Measurements from ENCODE around the gene SMYD3.

Gene SMYD3

DNA sequence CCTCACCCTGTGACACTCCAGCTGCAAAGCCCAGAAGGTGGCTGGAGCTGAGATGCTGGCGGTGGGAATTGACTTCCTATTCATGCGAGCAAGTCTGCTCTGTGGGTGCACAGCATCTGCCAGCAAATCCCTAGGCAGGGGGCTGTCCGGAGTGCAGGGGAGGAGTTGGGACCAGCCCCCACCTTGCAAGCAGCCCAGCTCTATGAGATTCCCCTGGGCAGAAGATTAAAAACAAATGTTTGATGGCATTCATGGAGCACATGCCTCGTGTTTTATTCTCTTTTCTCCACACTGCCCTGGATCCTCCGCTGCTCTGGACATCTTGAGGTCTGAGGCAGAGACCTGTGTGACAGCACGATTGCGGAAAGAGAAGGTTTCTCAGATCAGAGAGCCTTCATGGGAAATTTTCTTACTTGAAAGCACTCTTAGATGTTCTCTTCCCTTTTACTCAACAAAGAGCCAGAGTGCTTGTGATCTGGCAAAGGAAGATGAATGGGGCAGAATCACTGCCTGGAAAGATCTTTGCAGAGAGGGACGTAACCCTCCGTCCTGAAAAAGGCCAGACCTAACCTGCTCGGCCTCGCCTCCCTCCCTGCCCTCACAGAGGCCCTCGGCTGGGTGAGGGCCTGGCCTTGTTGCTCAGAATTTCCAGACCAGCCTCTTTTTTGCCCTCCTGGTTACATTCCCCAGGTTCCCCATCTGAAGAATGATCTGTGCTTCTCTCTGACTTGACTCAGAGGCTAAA lies 755.2 kb downstream of the SMYD3 start:
- TF ChIP-seq, protein P1, sequence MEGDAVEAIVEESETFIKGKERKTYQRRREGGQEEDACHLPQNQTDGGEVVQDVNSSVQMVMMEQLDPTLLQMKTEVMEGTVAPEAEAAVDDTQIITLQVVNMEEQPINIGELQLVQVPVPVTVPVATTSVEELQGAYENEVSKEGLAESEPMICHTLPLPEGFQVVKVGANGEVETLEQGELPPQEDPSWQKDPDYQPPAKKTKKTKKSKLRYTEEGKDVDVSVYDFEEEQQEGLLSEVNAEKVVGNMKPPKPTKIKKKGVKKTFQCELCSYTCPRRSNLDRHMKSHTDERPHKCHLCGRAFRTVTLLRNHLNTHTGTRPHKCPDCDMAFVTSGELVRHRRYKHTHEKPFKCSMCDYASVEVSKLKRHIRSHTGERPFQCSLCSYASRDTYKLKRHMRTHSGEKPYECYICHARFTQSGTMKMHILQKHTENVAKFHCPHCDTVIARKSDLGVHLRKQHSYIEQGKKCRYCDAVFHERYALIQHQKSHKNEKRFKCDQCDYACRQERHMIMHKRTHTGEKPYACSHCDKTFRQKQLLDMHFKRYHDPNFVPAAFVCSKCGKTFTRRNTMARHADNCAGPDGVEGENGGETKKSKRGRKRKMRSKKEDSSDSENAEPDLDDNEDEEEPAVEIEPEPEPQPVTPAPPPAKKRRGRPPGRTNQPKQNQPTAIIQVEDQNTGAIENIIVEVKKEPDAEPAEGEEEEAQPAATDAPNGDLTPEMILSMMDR (IDR thresholded peaks at IDR 0.05; ENCODE audit: insufficient read depth, low read length, poor library complexity, severe bottlenecking) = no peak
- DNase-seq (ENCODE audit: extremely low read depth, insufficient read length) = no peak
- Histone ChIP-seq H3K4me3 (replicated peaks; ENCODE audit: low read depth, low read length) (no peak overlapping the region), H3K27me3 (replicated peaks; ENCODE audit: control insufficient read depth, insufficient read depth, low read length) (no peaks in the 10 kb centered on the region), H3K36me3 (ENCODE audit: control insufficient read depth, insufficient read depth, low read length) (no peaks in the 10 kb centered on the region)

DNA sequence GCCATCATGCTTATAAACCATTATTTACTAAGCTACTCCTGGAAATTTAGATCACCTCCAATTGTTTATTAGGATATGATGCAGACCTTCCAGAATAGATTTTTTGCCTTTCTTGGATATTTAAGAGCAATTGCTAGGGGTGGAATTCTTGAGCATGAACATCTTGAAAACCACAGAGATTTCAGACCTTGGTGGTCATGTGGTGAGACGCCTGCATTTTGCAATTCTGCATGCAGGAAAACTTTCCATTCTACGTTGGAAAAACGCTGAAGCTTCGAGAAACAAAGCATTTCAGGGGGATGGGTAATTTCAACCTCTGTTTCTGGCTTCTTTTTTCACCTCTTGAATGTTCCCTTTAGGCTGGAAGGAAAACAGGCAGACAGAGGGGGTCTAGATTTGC lies 756.0 kb downstream of the SMYD3 start:
- no peaks in the 10 kb centered on the region for H3K27me3 ChIP-seq (replicated peaks; ENCODE audit: control insufficient read depth, insufficient read depth, low read length)
- H3K4me3 ChIP-seq (replicated peaks; ENCODE audit: low read depth, low read length) = no peak overlapping the region
- TF ChIP-seq, protein P1 (IDR thresholded peaks at IDR 0.05; ENCODE audit: insufficient read depth, low read length, poor library complexity, severe bottlenecking) = no peak
- H3K36me3 ChIP-seq (ENCODE audit: control insufficient read depth, insufficient read depth, low read length) = no peaks in the 10 kb centered on the region
- no peak for DNase-seq (ENCODE audit: extremely low read depth, insufficient read length)

DNA sequence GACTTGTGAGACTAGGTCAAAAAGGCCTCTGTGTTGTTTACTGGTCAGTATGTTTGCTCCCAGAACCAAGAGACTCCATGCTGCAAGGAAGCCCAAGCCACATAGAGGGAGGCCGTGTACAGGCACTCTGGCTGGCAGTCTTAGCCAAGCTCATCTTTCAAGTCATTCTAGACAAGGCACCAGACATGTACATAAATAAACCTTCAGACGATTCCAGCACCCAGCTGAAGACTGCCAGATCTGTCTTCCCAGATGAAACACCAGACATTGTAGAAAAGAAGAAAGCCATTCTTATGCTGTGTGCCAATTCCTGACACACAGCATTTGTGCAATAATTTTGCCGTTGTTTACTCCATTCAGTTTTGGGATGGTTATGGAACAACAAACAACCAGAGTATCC lies 756.8 kb downstream of the SMYD3 start:
- Histone ChIP-seq H3K27me3 (replicated peaks; ENCODE audit: control insufficient read depth, insufficient read depth, low read length) (no peaks in the 10 kb centered on the region), H3K4me3 (replicated peaks; ENCODE audit: low read depth, low read length) (no peak overlapping the region), H3K36me3 (ENCODE audit: control insufficient read depth, insufficient read depth, low read length) (no peaks in the 10 kb centered on the region)
- TF ChIP-seq, protein P1 (IDR thresholded peaks at IDR 0.05; ENCODE audit: insufficient read depth, low read length, poor library complexity, severe bottlenecking) = no peak
- DNase-seq (ENCODE audit: extremely low read depth, insufficient read length) = no peak

DNA sequence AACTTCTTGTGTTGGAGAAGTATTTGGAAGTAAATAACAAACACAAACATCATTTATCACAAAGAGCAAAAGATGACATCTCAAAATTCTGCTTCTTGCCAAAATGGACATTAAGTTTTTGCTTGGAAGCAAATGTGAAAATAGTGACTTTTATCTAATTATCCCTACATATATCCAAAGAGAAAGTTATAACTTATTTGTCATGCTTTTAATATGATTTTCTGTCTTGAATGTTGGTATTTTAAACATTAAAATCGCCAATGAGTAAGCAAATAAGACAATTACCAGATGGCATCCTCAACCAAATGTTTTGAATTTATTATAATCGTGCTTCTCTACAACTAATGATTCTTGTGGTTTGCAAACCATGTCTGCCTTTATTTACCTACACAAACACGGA lies 758.0 kb downstream of the SMYD3 start:
- TF ChIP-seq, protein P1 (IDR thresholded peaks at IDR 0.05; ENCODE audit: insufficient read depth, low read length, poor library complexity, severe bottlenecking) = no peak
- no peak for DNase-seq (ENCODE audit: extremely low read depth, insufficient read length)
- no peaks in the 10 kb centered on the region for H3K36me3 ChIP-seq (ENCODE audit: control insufficient read depth, insufficient read depth, low read length)
- H3K4me3 ChIP-seq (replicated peaks; ENCODE audit: low read depth, low read length) = no peak overlapping the region
- no peaks in the 10 kb centered on the region for H3K27me3 ChIP-seq (replicated peaks; ENCODE audit: control insufficient read depth, insufficient read depth, low read length)

DNA sequence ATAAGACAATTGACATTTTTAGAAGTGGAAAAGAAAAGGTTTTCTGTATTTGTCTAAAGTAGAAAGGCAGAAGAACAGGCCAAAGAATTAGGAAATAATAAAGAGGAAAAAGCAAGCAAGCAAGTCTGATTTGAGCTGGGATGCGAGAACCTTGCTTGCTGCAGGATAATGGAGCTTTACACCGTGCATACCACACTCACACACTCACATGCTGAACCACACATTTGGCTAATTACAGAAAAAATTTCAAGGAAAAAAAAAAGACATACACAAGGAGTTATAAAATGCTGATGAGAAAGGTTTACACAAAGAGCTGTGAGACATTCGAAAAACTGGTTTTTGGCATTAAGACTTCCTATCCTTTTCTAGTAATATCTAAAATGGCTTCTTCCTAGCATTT lies 758.4 kb downstream of the SMYD3 start:
- TF ChIP-seq, protein P1 (IDR thresholded peaks at IDR 0.05; ENCODE audit: insufficient read depth, low read length, poor library complexity, severe bottlenecking) = no peak
- Histone ChIP-seq H3K36me3 (ENCODE audit: control insufficient read depth, insufficient read depth, low read length) (no peaks in the 10 kb centered on the region), H3K27me3 (replicated peaks; ENCODE audit: control insufficient read depth, insufficient read depth, low read length) (no peaks in the 10 kb centered on the region), H3K4me3 (replicated peaks; ENCODE audit: low read depth, low read length) (no peak overlapping the region)
- no peak for DNase-seq (ENCODE audit: extremely low read depth, insufficient read length)

DNA sequence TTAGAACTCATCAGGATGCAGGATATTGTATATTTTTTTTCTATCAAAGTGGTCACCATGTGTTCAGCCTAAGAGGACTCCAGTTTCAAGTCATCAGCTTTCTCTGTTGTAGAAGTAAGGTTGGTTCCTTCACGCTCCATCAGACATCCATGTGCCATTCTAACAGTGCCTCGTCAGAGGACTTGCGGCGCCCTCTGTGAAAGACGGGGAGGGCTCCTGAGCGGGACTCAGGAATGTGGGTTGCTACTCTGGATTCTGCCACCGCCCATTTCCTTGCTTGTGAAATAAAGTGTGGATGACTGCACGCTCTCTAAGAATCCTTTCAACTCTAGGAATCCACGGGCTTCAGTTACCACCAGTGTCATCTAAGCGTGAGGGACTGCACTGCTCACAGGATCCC lies 758.8 kb downstream of the SMYD3 start:
- Histone ChIP-seq H3K27me3 (replicated peaks; ENCODE audit: control insufficient read depth, insufficient read depth, low read length) (no peaks in the 10 kb centered on the region), H3K4me3 (replicated peaks; ENCODE audit: low read depth, low read length) (no peak overlapping the region), H3K36me3 (ENCODE audit: control insufficient read depth, insufficient read depth, low read length) (no peaks in the 10 kb centered on the region)
- no peak for DNase-seq (ENCODE audit: extremely low read depth, insufficient read length)
- TF ChIP-seq, protein P1 (IDR thresholded peaks at IDR 0.05; ENCODE audit: insufficient read depth, low read length, poor library complexity, severe bottlenecking) = no peak

Measured in GM06990 (cell line).